Renal pelvis (tissue), 4 donors: Measurements from ENCODE around the gene NEDD8. TPM values are rescaled to one million over a fixed set of nuclear protein-coding genes. Genes with fewer than 3 reads are reported as not detected.

Source experiments
- DNase-seq: peaks from one replicate; pipeline ENCODE4 v3.0.0-alpha.2; 2013
- polyA plus RNA-seq, 3 donors: library from polyadenylated mRNA; unstranded; fragments of 120-200 nt; gene quantifications; one replicate each; pipeline ENCODE4 v1.2.1, GENCODE V29; 2013; ENCODE audit not compliant: insufficient read length in 3 of 3

Gene NEDD8
- polyA plus RNA-seq, 3 donors: 197 to 260 (median 254) TPM

- DNase-seq: no peak
Measured at GRCh38 chr14:24184104-24184970, 47.8 kb downstream of the NEDD8 start.

- no peak for DNase-seq
Measured at GRCh38 chr14:24183014-24183481, 49.1 kb downstream of the NEDD8 start.

- DNase-seq: no peak
Measured at GRCh38 chr14:24182110-24182882, 49.9 kb downstream of the NEDD8 start.

- no peak for DNase-seq
Measured at GRCh38 chr14:24181371-24182077, 50.6 kb downstream of the NEDD8 start.

- DNase-seq: peak; percentile 58
Measured at GRCh38 chr14:24179961-24180796, 52.0 kb downstream of the NEDD8 start.

- no peak for DNase-seq
Measured at GRCh38 chr14:24179294-24179960, 52.7 kb downstream of the NEDD8 start.

- DNase-seq: no peak
Measured at GRCh38 chr14:24178399-24179178, 53.6 kb downstream of the NEDD8 start.

- DNase-seq: no peak
Measured at GRCh38 chr14:24177891-24178290, 54.3 kb downstream of the NEDD8 start.

- DNase-seq: no peak
Measured at GRCh38 chr14:24177041-24177825, 54.9 kb downstream of the NEDD8 start.

GRCh38 chr14:24176599-24176998 is 55.6 kb downstream of the NEDD8 start:
- DNase-seq: no peak

- DNase-seq: no peak
Measured at GRCh38 chr14:24172871-24173281, 59.3 kb downstream of the NEDD8 start.

GRCh38 chr14:24172261-24172860 is 59.8 kb downstream of the NEDD8 start:
- no peak for DNase-seq

- peak; percentile 97 for DNase-seq
Measured at GRCh38 chr14:24171422-24172260, 60.5 kb downstream of the NEDD8 start, which contains the start of gene REC8. Gene REC8 (plus strand): TSS chr14:24172080. CDS start chr14:24172553, 473 bp downstream.

GRCh38 chr14:24167469-24168114 is 64.6 kb downstream of the NEDD8 start:
- no peak for DNase-seq
